SU-DHL-6 (cell line): ENCODE measurements around the gene ZXDA.

Experiments
- CTCF ChIP-seq: fragments of 200-600 bp; sonication (generic); IDR thresholded peaks from one replicate; pipeline ENCODE4 v1.5.1; 2017; ENCODE audit warnings: antibody characterized with exemption, mild to moderate bottlenecking, low read length, moderate library complexity; ENCODE audit not compliant: insufficient read depth, poor library complexity, severe bottlenecking
- EZH2phosphoT487 ChIP-seq: fragments of 200-600 bp; sonication (generic), shearing (Covaris generic); conservative IDR thresholded peaks from 2 replicates; pipeline ENCODE4 v1.6.1; 2018; ENCODE audit warnings: mild to moderate bottlenecking, antibody characterized with exemption, low read length, moderate library complexity, mixed read lengths

DNA sequence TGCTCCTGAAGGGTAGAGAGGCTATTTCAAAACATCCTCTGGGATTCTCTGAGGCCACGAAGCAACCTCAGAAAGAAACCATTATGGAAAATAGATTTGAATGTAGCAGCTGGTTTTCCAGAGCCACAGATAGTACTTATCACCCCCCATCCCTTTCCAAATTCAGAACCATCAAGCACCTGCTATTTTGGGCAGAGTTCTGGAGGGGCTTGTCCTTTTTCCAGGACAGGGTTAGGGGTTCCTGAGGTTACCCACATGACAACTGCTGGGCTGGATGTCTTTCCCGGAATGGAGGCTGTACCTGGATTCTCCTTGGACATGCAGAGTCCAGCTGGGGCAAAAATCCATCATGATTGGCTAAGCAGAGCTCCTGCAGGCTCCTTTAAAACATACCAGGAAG, 22.0 kb upstream of the ZXDA start:
- TF ChIP-seq EZH2phosphoT487: no peak
- no peak for TF ChIP-seq CTCF
